ENCODE data around the gene DNAJB6.

Gene DNAJB6

DNA sequence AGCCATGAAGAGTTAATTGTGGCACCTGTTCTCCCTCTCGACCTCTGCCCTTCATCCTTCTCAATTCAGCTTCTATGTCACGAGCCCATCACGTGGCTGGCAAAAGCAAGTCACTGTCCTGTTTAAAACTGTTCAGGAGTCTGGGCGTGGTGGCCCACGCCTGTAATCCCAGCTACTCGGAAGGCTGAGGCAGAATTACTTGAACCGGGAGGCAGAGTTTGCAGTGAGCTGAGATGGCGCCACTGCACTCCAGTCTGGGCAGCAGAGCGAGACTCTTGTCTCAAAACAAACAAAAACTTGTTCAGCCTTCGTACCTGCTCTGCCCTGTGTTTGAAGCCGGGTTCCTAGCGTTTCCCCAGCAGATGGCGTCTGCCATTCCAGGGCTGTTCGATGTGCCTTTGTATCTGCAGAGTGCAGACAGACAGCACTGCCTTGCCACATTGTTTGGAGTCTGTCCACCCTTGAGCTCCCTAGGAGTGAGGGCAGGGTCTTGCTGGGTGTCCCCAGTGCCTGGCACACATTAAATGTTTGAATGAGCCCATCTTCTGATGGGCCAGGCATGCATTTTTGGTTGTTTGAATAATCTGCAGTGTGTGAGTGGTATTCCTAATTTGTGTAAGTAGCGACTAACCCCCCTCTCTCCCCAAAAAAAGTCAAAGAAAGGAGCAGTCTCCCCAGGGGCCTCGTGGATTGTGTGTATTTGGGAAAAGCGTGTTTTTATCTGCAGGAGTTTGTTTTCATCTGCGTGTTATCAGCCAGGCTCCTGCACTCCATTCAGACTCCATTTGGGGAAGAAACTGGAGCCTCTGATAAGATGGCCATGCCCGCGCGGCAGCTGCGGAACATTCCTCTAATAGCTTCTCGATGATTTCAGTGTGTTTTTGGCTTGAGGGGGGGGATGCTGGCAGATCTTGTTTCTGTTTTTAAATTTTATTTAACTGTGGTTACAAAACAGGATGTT, 61.2 kb downstream of the DNAJB6 start:
- peak; percentile 71 for ATAC-seq (ENCODE audit: insufficient read depth, low read depth)
- no peaks in the 10 kb centered on the region for H3K9me3 ChIP-seq (ENCODE audit: insufficient read depth, low read length, severe bottlenecking)

DNA sequence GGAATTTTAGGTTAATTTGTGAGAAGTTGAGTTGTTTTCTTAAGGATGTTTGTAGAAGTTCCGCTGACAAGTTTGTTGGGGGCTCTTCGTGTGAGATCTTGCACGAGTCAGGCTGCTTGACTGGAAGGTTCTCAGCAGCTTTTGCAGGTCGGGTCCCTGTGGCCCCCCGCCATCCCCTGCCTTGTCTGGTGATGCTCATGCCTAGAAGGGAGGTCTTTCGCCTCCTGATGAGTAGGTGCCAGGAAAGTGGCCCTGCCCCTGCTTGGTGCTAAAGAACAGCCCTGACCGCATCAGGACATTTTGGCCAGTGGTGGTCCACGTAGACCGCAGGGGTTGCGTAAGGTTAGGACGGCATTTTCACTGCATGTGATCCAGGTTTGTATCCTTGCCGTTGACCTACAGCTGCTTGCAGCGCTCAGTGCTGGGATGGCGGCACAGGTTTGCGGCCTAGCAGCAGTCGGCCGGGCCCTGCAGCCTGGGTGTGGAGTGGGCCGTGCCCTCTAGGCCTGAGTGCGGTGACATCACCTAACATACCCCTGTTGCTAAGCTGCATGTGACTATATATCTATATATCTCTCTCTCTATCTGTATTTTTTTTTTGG, 62.4 kb downstream of the DNAJB6 start:
- peaks cover 65% of the 10 kb centered on the region for H3K79me2 ChIP-seq (ENCODE audit: insufficient read depth, low read length)
- H4K20me1 ChIP-seq (ENCODE audit: insufficient read depth, low read length), result peaks cover 64% of the 10 kb centered on the region
- ATAC-seq (ENCODE audit: insufficient read depth, low read depth) (no peak), DNase-seq (no peak)
- H3K9ac ChIP-seq (ENCODE audit: low read depth, low read length), result no peak overlapping the region
- H3K27me3 ChIP-seq (ENCODE audit: insufficient read depth, low read length, poor library complexity), result no peaks in the 10 kb centered on the region
- no peaks in the 10 kb centered on the region for H3K9me3 ChIP-seq (ENCODE audit: insufficient read depth, low read length, severe bottlenecking)
- H3K36me3 ChIP-seq (ENCODE audit: insufficient read depth, low read length), result peaks cover 84% of the 10 kb centered on the region
- no peak overlapping the region for H2AFZ ChIP-seq (ENCODE audit: low read depth, low read length)
- H3K4me3 ChIP-seq (ENCODE audit: low read depth in 1 of 2, low read length in 2 of 2), result no peak overlapping the region
- no peak overlapping the region; the same call in 1 of the 2 replicates for H3K27ac ChIP-seq (ENCODE audit: low read length)
- H3K4me2 ChIP-seq (ENCODE audit: insufficient read depth, low read length), result no peak overlapping the region
- no peaks in the 10 kb centered on the region for H3K4me1 ChIP-seq (ENCODE audit: insufficient read depth, low read length)
- TF ChIP-seq, protein P1, sequence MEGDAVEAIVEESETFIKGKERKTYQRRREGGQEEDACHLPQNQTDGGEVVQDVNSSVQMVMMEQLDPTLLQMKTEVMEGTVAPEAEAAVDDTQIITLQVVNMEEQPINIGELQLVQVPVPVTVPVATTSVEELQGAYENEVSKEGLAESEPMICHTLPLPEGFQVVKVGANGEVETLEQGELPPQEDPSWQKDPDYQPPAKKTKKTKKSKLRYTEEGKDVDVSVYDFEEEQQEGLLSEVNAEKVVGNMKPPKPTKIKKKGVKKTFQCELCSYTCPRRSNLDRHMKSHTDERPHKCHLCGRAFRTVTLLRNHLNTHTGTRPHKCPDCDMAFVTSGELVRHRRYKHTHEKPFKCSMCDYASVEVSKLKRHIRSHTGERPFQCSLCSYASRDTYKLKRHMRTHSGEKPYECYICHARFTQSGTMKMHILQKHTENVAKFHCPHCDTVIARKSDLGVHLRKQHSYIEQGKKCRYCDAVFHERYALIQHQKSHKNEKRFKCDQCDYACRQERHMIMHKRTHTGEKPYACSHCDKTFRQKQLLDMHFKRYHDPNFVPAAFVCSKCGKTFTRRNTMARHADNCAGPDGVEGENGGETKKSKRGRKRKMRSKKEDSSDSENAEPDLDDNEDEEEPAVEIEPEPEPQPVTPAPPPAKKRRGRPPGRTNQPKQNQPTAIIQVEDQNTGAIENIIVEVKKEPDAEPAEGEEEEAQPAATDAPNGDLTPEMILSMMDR (IDR thresholded peaks at IDR 0.05; ENCODE audit: borderline replicate concordance, extremely low read depth, low read length, poor library complexity, severe bottlenecking), result no peak
- TF ChIP-seq EZH2 (IDR thresholded peaks at IDR 0.05; ENCODE audit: borderline replicate concordance, low read depth, low read length, severe bottlenecking), result no peak

More for the DNA sequence above, 61.2 kb downstream of the DNAJB6 start:
- Histone ChIP-seq H3K4me1 (ENCODE audit: insufficient read depth, low read length) (no peaks in the 10 kb centered on the region), H3K4me2 (ENCODE audit: insufficient read depth, low read length) (no peak overlapping the region), H3K9ac (ENCODE audit: low read depth, low read length) (no peak overlapping the region), H3K4me3 (ENCODE audit: low read depth in 1 of 2, low read length in 2 of 2) (no peak overlapping the region), H3K79me2 (ENCODE audit: insufficient read depth, low read length) (peaks cover 65% of the 10 kb centered on the region), H4K20me1 (ENCODE audit: insufficient read depth, low read length) (peaks cover 57% of the 10 kb centered on the region), H2AFZ (ENCODE audit: low read depth, low read length) (no peak overlapping the region), H3K27me3 (ENCODE audit: insufficient read depth, low read length, poor library complexity) (no peaks in the 10 kb centered on the region), H3K27ac (ENCODE audit: low read length) (no peak overlapping the region), H3K36me3 (ENCODE audit: insufficient read depth, low read length) (peaks cover 84% of the 10 kb centered on the region)
- TF ChIP-seq EZH2 (IDR thresholded peaks at IDR 0.05; ENCODE audit: borderline replicate concordance, low read depth, low read length, severe bottlenecking), result no peak
- TF ChIP-seq, protein P1 (IDR thresholded peaks at IDR 0.05; ENCODE audit: borderline replicate concordance, extremely low read depth, low read length, poor library complexity, severe bottlenecking), result peak; percentile 58
- DNase-seq, result no peak

DNA sequence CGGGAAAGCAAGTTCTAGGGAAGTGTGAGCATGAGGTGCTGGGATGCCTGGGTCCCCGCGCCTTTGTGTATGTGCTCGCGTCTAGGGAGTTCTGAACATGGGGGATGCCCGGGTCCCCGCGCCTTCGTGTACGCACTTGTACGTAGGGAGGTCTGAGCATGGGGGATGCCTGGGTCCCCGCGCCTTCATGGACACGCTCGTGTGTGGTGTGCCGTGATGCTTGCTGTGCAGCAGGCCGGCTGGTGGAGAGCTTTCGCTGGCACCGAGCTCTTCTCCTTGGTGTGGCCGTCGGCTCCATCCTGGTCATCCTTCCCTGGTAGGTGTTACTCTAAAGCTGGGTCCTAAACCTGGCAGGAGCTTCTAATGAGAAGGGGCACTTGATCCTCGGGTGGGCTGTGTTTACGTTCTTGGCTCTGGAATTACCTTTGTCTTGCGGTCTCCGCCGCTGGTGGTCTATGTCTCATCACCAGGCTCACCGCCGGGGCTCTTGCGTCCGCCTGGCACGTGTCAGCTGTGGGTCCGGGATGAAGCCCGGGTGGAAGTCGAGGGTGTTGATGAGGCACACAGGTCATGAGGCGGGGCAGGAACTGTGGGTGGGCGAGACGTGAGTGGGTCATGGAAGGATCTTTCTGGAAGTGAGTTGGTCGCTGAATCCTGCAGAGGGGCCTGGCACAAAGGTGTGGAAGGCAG, 63.5 kb downstream of the DNAJB6 start:
- Histone ChIP-seq H4K20me1 (ENCODE audit: insufficient read depth, low read length) (peaks cover 61% of the 10 kb centered on the region), H3K79me2 (ENCODE audit: insufficient read depth, low read length) (peaks cover 59% of the 10 kb centered on the region), H3K9me3 (ENCODE audit: insufficient read depth, low read length, severe bottlenecking) (no peaks in the 10 kb centered on the region), H3K4me3 (ENCODE audit: low read depth in 1 of 2, low read length in 2 of 2) (no peak overlapping the region), H3K27me3 (ENCODE audit: insufficient read depth, low read length, poor library complexity) (no peaks in the 10 kb centered on the region), H3K36me3 (ENCODE audit: insufficient read depth, low read length) (peaks cover 79% of the 10 kb centered on the region), H3K27ac (ENCODE audit: low read length) (no peak overlapping the region), H3K9ac (ENCODE audit: low read depth, low read length) (no peak overlapping the region), H2AFZ (ENCODE audit: low read depth, low read length) (no peak overlapping the region), H3K4me2 (ENCODE audit: insufficient read depth, low read length) (no peak overlapping the region), H3K4me1 (ENCODE audit: insufficient read depth, low read length) (no peaks in the 10 kb centered on the region)
- DNase-seq (no peak), ATAC-seq (ENCODE audit: insufficient read depth, low read depth) (no peak)
- TF ChIP-seq, protein P1 (IDR thresholded peaks at IDR 0.05; ENCODE audit: borderline replicate concordance, extremely low read depth, low read length, poor library complexity, severe bottlenecking), result no peak
- TF ChIP-seq EZH2 (IDR thresholded peaks at IDR 0.05; ENCODE audit: borderline replicate concordance, low read depth, low read length, severe bottlenecking), result no peak
